HG03469 (cell line): ENCODE results near the gene FOXP1.

ENCODE experiments used
- ATAC-seq: cut with Tn5 transposase; IDR thresholded peaks from one replicate; pipeline ENCODE4 v1.9.1; 2021; ENCODE audit warnings: mild to moderate bottlenecking, moderate library complexity, moderate number of reproducible peaks; ENCODE audit not compliant: unreplicated experiment

FOXP1 gene

GRCh38 chr3:71384837-71385716 is 198.5 kb downstream of the FOXP1 start:
- no peak for ATAC-seq

- ATAC-seq = no peak
Observed at GRCh38 chr3:71384388-71384787, 199.1 kb downstream of the FOXP1 start.

- ATAC-seq = no peak
Observed at GRCh38 chr3:71380096-71380495, 203.4 kb downstream of the FOXP1 start.

- no peak for ATAC-seq
Observed at GRCh38 chr3:71378509-71378908, 205.0 kb downstream of the FOXP1 start.

GRCh38 chr3:71376911-71377310 is 206.6 kb downstream of the FOXP1 start:
- ATAC-seq = no peak

- ATAC-seq = no peak
Observed at GRCh38 chr3:71376503-71376902, 207.0 kb downstream of the FOXP1 start.

GRCh38 chr3:71374582-71374981 is 208.9 kb downstream of the FOXP1 start:
- ATAC-seq = no peak

GRCh38 chr3:71372911-71373637 is 210.5 kb downstream of the FOXP1 start:
- no peak for ATAC-seq

- no peak for ATAC-seq
Observed at GRCh38 chr3:71372241-71372768, 211.2 kb downstream of the FOXP1 start.

GRCh38 chr3:71371282-71371681 is 212.2 kb downstream of the FOXP1 start:
- no peak for ATAC-seq

- no peak for ATAC-seq
Observed at GRCh38 chr3:71370467-71370866, 213.1 kb downstream of the FOXP1 start.

GRCh38 chr3:71369701-71370391 is 213.7 kb downstream of the FOXP1 start:
- ATAC-seq = no peak

- no peak for ATAC-seq
Observed at GRCh38 chr3:71366988-71367604, 216.4 kb downstream of the FOXP1 start.

- no peak for ATAC-seq
Observed at GRCh38 chr3:71361334-71361890, 222.1 kb downstream of the FOXP1 start.

GRCh38 chr3:71360764-71361163 is 222.8 kb downstream of the FOXP1 start:
- ATAC-seq = peak; percentile 81

- peak; percentile 27 for ATAC-seq
Observed at GRCh38 chr3:71360180-71360579, 223.3 kb downstream of the FOXP1 start.

- no peak for ATAC-seq
Observed at GRCh38 chr3:71358243-71358642, 225.3 kb downstream of the FOXP1 start.

- ATAC-seq = no peak
Observed at GRCh38 chr3:71356265-71356664, 227.3 kb downstream of the FOXP1 start.

GRCh38 chr3:71355862-71356261 is 227.7 kb downstream of the FOXP1 start:
- ATAC-seq = no peak

- no peak for ATAC-seq
Observed at GRCh38 chr3:71355037-71355436, 228.5 kb downstream of the FOXP1 start.
